Measurements from ENCODE around the gene ADAM8. TPM values are rescaled to one million over a fixed set of nuclear protein-coding genes. Genes with fewer than 3 reads are reported as not detected.

Gene ADAM8
- total and polyA plus RNA-seq, 2 of the 8 experiments (the other 6 are each of a cell fraction or from before 2014, with no cell fraction given) = 4.6 TPM

DNA sequence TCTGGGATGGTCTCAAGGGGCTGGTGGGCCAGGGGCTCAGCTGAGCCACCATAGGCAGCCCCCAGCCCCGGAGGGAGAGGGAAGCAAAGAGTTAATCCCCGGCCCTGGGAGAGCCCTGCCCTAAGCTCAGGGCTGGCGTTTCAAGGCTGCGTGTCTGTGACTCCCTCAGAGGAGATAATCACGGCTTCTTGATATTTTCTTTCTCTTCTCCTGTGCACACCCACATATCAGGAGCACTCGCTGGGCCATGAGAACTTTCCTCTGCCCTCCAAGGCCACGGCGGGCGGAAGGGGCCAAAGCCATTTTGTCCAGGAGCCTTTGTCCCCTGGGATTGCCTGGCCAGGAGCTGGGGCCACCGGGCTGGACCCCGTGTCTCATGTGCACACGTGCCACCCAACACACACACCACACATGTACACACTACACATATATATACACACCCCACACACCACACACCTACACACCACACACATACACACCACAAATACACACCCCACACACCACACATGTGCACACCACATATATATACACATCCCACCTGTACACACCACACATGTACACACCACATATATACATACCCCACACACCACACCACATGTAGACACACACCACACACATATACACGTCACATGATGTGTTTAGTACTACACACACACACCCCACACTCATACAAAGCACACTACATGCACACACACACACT lies 22.1 kb downstream of the ADAM8 start:
- Histone ChIP-seq H3K4me1 (replicated peaks in 1 of 4; ENCODE audit: control insufficient read depth in 3 of 4, insufficient read depth in 4 of 4, low read length in 3 of 4) (peaks cover 0 to 13% (median 6%) of the 10 kb centered on the region in 4 experiments; a peak in 5 of 7 replicates), H3K27me3 (replicated peaks in 1 of 4; ENCODE audit: control insufficient read depth in 3 of 4, extremely low read depth in 1 of 4, insufficient read depth in 3 of 4, low read length in 3 of 4) (no peaks in the 10 kb centered on the region; a peak in 1 of 7 replicates), H3K9ac (replicated peaks in 1 of 4; ENCODE audit: extremely low read depth in 1 of 4, low read depth in 3 of 4, low read length in 3 of 4) (no peak overlapping the region), H3K23ac (ENCODE audit: insufficient read length) (no peak overlapping the region), H3K4me3 (ENCODE audit: extremely low read depth in 1 of 4, insufficient read depth in 2 of 4, low read depth in 3 of 4, low read length in 4 of 4) (no peak overlapping the region), H2AFZ (ENCODE audit: low read length) (no peak overlapping the region), H2BK20ac (ENCODE audit: low read length) (no peak overlapping the region), H2AK5ac (ENCODE audit: low read depth, low read length) (no peak overlapping the region), H3K27ac (ENCODE audit: low read depth, low read length) (no peak overlapping the region), H3K18ac (ENCODE audit: extremely low read depth, low read length) (no peak overlapping the region), H3K79me2 (ENCODE audit: control insufficient read depth in 1 of 2, insufficient read depth in 2 of 2, low read length in 2 of 2) (no peaks in the 10 kb centered on the region), H4K20me1 (replicated peaks in 1 of 2; ENCODE audit: control insufficient read depth in 1 of 2, insufficient read depth in 2 of 2, low read length in 2 of 2) (peaks cover 0 to 4% of the 10 kb centered on the region in 2 experiments), H4K91ac (replicated peaks; ENCODE audit: insufficient read length, low read length) (no peak overlapping the region), H3K23me2 (ENCODE audit: low read depth, low read length) (0 out of 2 replicates have a peak, but pooled peaks cover 1% of the 10 kb centered on the region), H2BK120ac (replicated peaks; ENCODE audit: low read depth, low read length) (no peak overlapping the region), H3K36me3 (ENCODE audit: control insufficient read depth in 2 of 4, insufficient read depth in 4 of 4, low read length in 3 of 4) (no peaks in the 10 kb centered on the region), H3K4ac (replicated peaks; ENCODE audit: insufficient read length, low read depth, low read length) (peak overlapping the region; percentile 78), H3K9me3 (ENCODE audit: insufficient read depth in 2 of 2, low read depth in 1 of 2, low read length in 1 of 2) (no peaks in the 10 kb centered on the region), H3K4me2 (ENCODE audit: insufficient read depth in 1 of 2, low read depth in 2 of 2, low read length in 2 of 2) (no peak overlapping the region), H3K14ac (ENCODE audit: insufficient read length) (no peak overlapping the region), H3K79me1 (ENCODE audit: low read depth, low read length) (no peaks in the 10 kb centered on the region), H2BK15ac (ENCODE audit: low read length) (no peak overlapping the region), H2BK5ac (ENCODE audit: low read depth, low read length) (no peak overlapping the region), H3K56ac (replicated peaks; ENCODE audit: insufficient read length, low read depth, low read length) (no peak overlapping the region), H2BK12ac (ENCODE audit: low read depth, low read length) (0 out of 2 replicates have a peak overlapping the region, but pooled peaks have one; percentile 35), H4K8ac (ENCODE audit: extremely low read depth, insufficient read depth, low read length) (no peak overlapping the region; the same call in 1 of the 2 replicates), H4K5ac (ENCODE audit: insufficient read length, low read depth, low read length) (no peak overlapping the region)
- TF ChIP-seq BRCA1 (IDR thresholded peaks at IDR 0.05; ENCODE audit: low read depth, low read length) (no peak), KDM5A (IDR thresholded peaks at IDR 0.05; ENCODE audit: low read length) (no peak), RXRA (IDR thresholded peaks at IDR 0.05; ENCODE audit: insufficient read depth, low read depth, low read length) (no peak), SP2 (IDR thresholded peaks at IDR 0.05; ENCODE audit: low read length) (no peak), GTF2F1 (IDR thresholded peaks at IDR 0.05; ENCODE audit: borderline replicate concordance, low read depth, low read length) (no peak), SRF (IDR thresholded peaks at IDR 0.05; ENCODE audit: low read depth, low read length) (no peak)
- FAIRE-seq = no peak
- ChIA-PET CTCF (ENCODE audit: partially characterized antibody) (interaction anchor here (0.9 to 1.3 kb wide), 3 partner anchors 15 to 59 kb away, joined by 3 to 4 read pairs (median 4); no protein-coding TSS in a partner anchor), POLR2A (ENCODE audit: partially characterized antibody) (interaction anchor here (1.2 to 1.5 kb wide), 2 partner anchors 9 to 24 kb away, joined by 3 to 4 read pairs; no protein-coding TSS in a partner anchor)
- no peak for DNase-seq (ENCODE audit: low read depth in 1 of 2, low spot score in 2 of 2)
- WGBS, 2 experiments (ENCODE audit: extremely low coverage in 1 of 2, insufficient coverage in 1 of 2, insufficient read length in 1 of 2, insufficient replicate concordance in 2 of 2, low coverage in 1 of 2, low lambda C conversion rate in 2 of 2, missing lambda C conversion rate in 1 of 2) = 91% methylated on average over 12 of the region's 13 CpGs; no CpG with 5 or more reads in 1 of the 2 experiments
